SU-DHL-6 (cell line): ENCODE results near the gene HIVEP3.

Experiments used
- H2AFZ ChIP-seq: fragments of 200-600 bp; sonication (generic); 2 replicates; pipeline ENCODE4 v1.6.1; 2014; ENCODE audit warnings: low read depth, mild to moderate bottlenecking, moderate library complexity, mixed read lengths, antibody characterized with exemption, low read length; ENCODE audit not compliant: severe bottlenecking
- H3F3A ChIP-seq: fragments of 200-600 bp; shearing (Covaris generic); 2 replicates; pipeline ENCODE4 v1.6.0; 2016; ENCODE audit warnings: antibody characterized with exemption, mild to moderate bottlenecking; ENCODE audit not compliant: insufficient read depth
- H3K27ac ChIP-seq: fragments of 200-600 bp; sonication (generic); 2 replicates; pipeline ENCODE4 v1.5.1; 2016; ENCODE audit warnings: low read depth, mild to moderate bottlenecking, low read length, moderate library complexity, mixed read lengths
- H3K27me3 ChIP-seq: fragments of 200-600 bp; sonication (generic), shearing (Covaris generic); 2 replicates; pipeline ENCODE4 v1.6.0; 2014; ENCODE audit warnings: mild to moderate bottlenecking, low read length
- H3K36me3 ChIP-seq: fragments of 200-600 bp; sonication (generic); 2 replicates; pipeline ENCODE4 v1.6.1; 2014; ENCODE audit warnings: mild to moderate bottlenecking, low read length, mixed read lengths
- H3K4me2 ChIP-seq: fragments of 300-600, 200-600 bp; shearing (Covaris generic), sonication (generic); 2 replicates; pipeline ENCODE4 v1.6.0; 2014; ENCODE audit warnings: low read length, low read depth, mild to moderate bottlenecking; ENCODE audit not compliant: poor library complexity, severe bottlenecking
- H3K4me3 ChIP-seq: fragments of 200-600 bp; sonication (generic); 2 replicates; pipeline ENCODE4 v1.5.1; 2014; ENCODE audit warnings: antibody characterized with exemption, low read length, mild to moderate bottlenecking, mixed read lengths; ENCODE audit not compliant: insufficient read depth, poor library complexity, severe bottlenecking
- H3K79me2 ChIP-seq: fragments of 200-600 bp; sonication (generic); 2 replicates; pipeline ENCODE4 v1.6.1; 2014; ENCODE audit warnings: mild to moderate bottlenecking, low read length, moderate library complexity; ENCODE audit not compliant: insufficient read depth
- H3K9ac ChIP-seq: fragments of 200-600 bp; sonication (generic); 2 replicates; pipeline ENCODE4 v1.7.0; 2014; ENCODE audit warnings: mild to moderate bottlenecking, low read length
- H3K9me2 ChIP-seq: fragments of 200-600 bp; sonication (generic); replicated peaks from 2 replicates; pipeline ENCODE4 v1.6.1; 2014; ENCODE audit warnings: low read length; ENCODE audit not compliant: insufficient read depth
- H3K9me3 ChIP-seq: fragments of 200-600 bp; sonication (generic); 2 replicates; pipeline ENCODE4 v1.6.1; 2014; ENCODE audit warnings: low read length, mixed read lengths; ENCODE audit not compliant: insufficient read depth
- H4K20me1 ChIP-seq: fragments of 200-600 bp; sonication (generic); 2 replicates; pipeline ENCODE4 v1.6.1; 2014; ENCODE audit warnings: low read depth, mild to moderate bottlenecking, antibody characterized with exemption, low read length, moderate library complexity, mixed read lengths
- CTCF ChIP-seq: fragments of 200-600 bp; sonication (generic); IDR thresholded peaks from one replicate; pipeline ENCODE4 v1.5.1; 2017; ENCODE audit warnings: antibody characterized with exemption, mild to moderate bottlenecking, low read length, moderate library complexity; ENCODE audit not compliant: insufficient read depth, poor library complexity, severe bottlenecking
- EZH2phosphoT487 ChIP-seq: fragments of 200-600 bp; sonication (generic), shearing (Covaris generic); conservative IDR thresholded peaks from 2 replicates; pipeline ENCODE4 v1.6.1; 2018; ENCODE audit warnings: mild to moderate bottlenecking, antibody characterized with exemption, low read length, moderate library complexity, mixed read lengths

The HIVEP3 gene

GRCh38 chr1:41638086-41639024, 280.4 kb downstream of the HIVEP3 start:
- TF ChIP-seq EZH2phosphoT487: no peak
- no peak for TF ChIP-seq CTCF
- Histone ChIP-seq H2AFZ (no peak overlapping the region), H3K4me2 (no peak overlapping the region), H3K79me2 (no peaks in the 10 kb centered on the region), H3F3A (peaks cover 6% of the 10 kb centered on the region; the same call in 1 of the 2 replicates), H3K9me3 (no peaks in the 10 kb centered on the region), H3K4me3 (no peak overlapping the region), H3K36me3 (no peaks in the 10 kb centered on the region), H3K27me3 (no peaks in the 10 kb centered on the region), H3K27ac (no peak overlapping the region), H3K9ac (no peak overlapping the region), H4K20me1 (0 out of 2 replicates have a peak, but pooled peaks cover 7% of the 10 kb centered on the region), H3K9me2 (no peaks in the 10 kb centered on the region)

- H2AFZ ChIP-seq: no peak overlapping the region
- no peak overlapping the region for H3K27ac ChIP-seq
- H3K4me2 ChIP-seq: no peak overlapping the region
- H3K27me3 ChIP-seq: no peaks in the 10 kb centered on the region
- H3F3A ChIP-seq: peaks cover 6% of the 10 kb centered on the region; the same call in 1 of the 2 replicates
- no peaks in the 10 kb centered on the region for H3K9me3 ChIP-seq
- H3K4me3 ChIP-seq: no peak overlapping the region
- H3K36me3 ChIP-seq: no peaks in the 10 kb centered on the region
- H3K79me2 ChIP-seq: no peaks in the 10 kb centered on the region
- TF ChIP-seq CTCF (no peak), EZH2phosphoT487 (no peak)
- no peak overlapping the region for H3K9ac ChIP-seq
- no peaks in the 10 kb centered on the region for H3K9me2 ChIP-seq
- H4K20me1 ChIP-seq: 0 out of 2 replicates have a peak, but pooled peaks cover 7% of the 10 kb centered on the region
Observed at GRCh38 chr1:41637367-41637766, 281.4 kb downstream of the HIVEP3 start.

GRCh38 chr1:41633764-41634163, 285.0 kb downstream of the HIVEP3 start:
- Histone ChIP-seq H3K79me2 (no peaks in the 10 kb centered on the region), H3K4me2 (no peak overlapping the region), H3F3A (peaks cover 6% of the 10 kb centered on the region; the same call in 1 of the 2 replicates), H3K27me3 (no peaks in the 10 kb centered on the region), H3K9ac (no peak overlapping the region), H3K27ac (no peak overlapping the region), H3K9me3 (no peaks in the 10 kb centered on the region), H3K9me2 (no peaks in the 10 kb centered on the region), H3K36me3 (no peaks in the 10 kb centered on the region), H2AFZ (no peak overlapping the region), H3K4me3 (no peak overlapping the region), H4K20me1 (0 out of 2 replicates have a peak, but pooled peaks cover 7% of the 10 kb centered on the region)
- TF ChIP-seq CTCF: no peak
